Spinal cord (tissue), 10 donors: ENCODE measurements around the gene AKNAD1. TPM values are rescaled to one million over a fixed set of nuclear protein-coding genes. Genes with fewer than 3 reads are reported as not detected.

ENCODE experiments used
- DNase-seq, 6 donors: peaks; one replicate each; pipeline versions ENCODE4 v3.0.0 to v3.0.0-alpha.2; 2013 to 2015; ENCODE audit warnings: low spot score in 6 of 6, low read depth in 4 of 6
- H3K27ac ChIP-seq: one replicate; pipeline ENCODE4 v1.5.1; 2013; ENCODE audit warnings: low read depth, low read length, control low read depth
- H3K27me3 ChIP-seq: one replicate; pipeline ENCODE4 v1.6.1; 2013; ENCODE audit warnings: low read length; ENCODE audit not compliant: control insufficient read depth, insufficient read depth
- H3K36me3 ChIP-seq: one replicate; pipeline ENCODE4 v1.6.1; 2013; ENCODE audit warnings: low read length; ENCODE audit not compliant: control insufficient read depth, insufficient read depth
- H3K4me1 ChIP-seq: one replicate; pipeline ENCODE4 v1.6.1; 2013; ENCODE audit warnings: low read length; ENCODE audit not compliant: control insufficient read depth, insufficient read depth
- H3K4me3 ChIP-seq: one replicate; pipeline ENCODE4 v1.5.1; 2013; ENCODE audit warnings: low read depth, low read length, control low read depth
- H3K9me3 ChIP-seq: one replicate; pipeline ENCODE4 v1.6.1; 2013; ENCODE audit warnings: low read length; ENCODE audit not compliant: control insufficient read depth, insufficient read depth
- WGBS: methylation state at CpG from one replicate; pipeline ENCODE4 v1.1.5; 2013; ENCODE audit warnings: missing lambda C conversion rate; ENCODE audit not compliant: insufficient coverage; 5-methylcytosine and 5-hydroxymethylcytosine counted together
- polyA plus RNA-seq, 2 donors: library from polyadenylated mRNA; unstranded; fragments of 120-200 nt; gene quantifications; one replicate each; pipeline ENCODE4 v1.2.1, GENCODE V29; 2013; ENCODE audit not compliant: insufficient read length in 2 of 2
- total RNA-seq, 2 donors: library from RNA; depleted of rRNA in 1 of 2; stranded (reverse); fragments of 120-200 nt in 1 of 2; fragments of >200 nt in 1 of 2; gene quantifications; one replicate each; pipeline versions ENCODE4 v1.2.3 to v1.2.4, GENCODE V29; 2013 to 2014
- donor health status: healthy.

Gene AKNAD1
- total and polyA plus RNA-seq, 4 donors, result 0.54 to 2.8 (median 0.81) TPM

- Histone ChIP-seq H3K36me3 (peaks cover 3% of the 10 kb centered on the region), H3K4me1 (peaks cover 12% of the 10 kb centered on the region), H3K9me3 (no peaks in the 10 kb centered on the region), H3K27me3 (no peaks in the 10 kb centered on the region), H3K4me3 (no peak overlapping the region), H3K27ac (no peak overlapping the region)
- WGBS, result 72% methylated on average over 2 of the region's 2 CpGs
- DNase-seq, result no peak
Observed at GRCh38 chr1:108831225-108831624, 25.7 kb downstream of the AKNAD1 start.

- 70% methylated on average over 13 of the region's 20 CpGs for WGBS
- no peaks in the 10 kb centered on the region for H3K9me3 ChIP-seq
- no peak overlapping the region for H3K4me3 ChIP-seq
- H3K4me1 ChIP-seq, result peaks cover 12% of the 10 kb centered on the region
- H3K27me3 ChIP-seq, result no peaks in the 10 kb centered on the region
- no peak overlapping the region for H3K27ac ChIP-seq
- DNase-seq, result no peak
- peaks cover 3% of the 10 kb centered on the region for H3K36me3 ChIP-seq
Observed at GRCh38 chr1:108830119-108831008, 26.5 kb downstream of the AKNAD1 start.

- Histone ChIP-seq H3K4me3 (no peak overlapping the region), H3K27me3 (no peaks in the 10 kb centered on the region), H3K4me1 (peaks cover 12% of the 10 kb centered on the region), H3K36me3 (peaks cover under 1% of the 10 kb centered on the region), H3K27ac (no peak overlapping the region), H3K9me3 (no peaks in the 10 kb centered on the region)
- DNase-seq, result no peak
- 50% methylated on average over 3 of the region's 6 CpGs for WGBS
Observed at GRCh38 chr1:108829498-108829916, 27.4 kb downstream of the AKNAD1 start.

- peak overlapping the region; percentile 75 for H3K27ac ChIP-seq
- peaks cover 12% of the 10 kb centered on the region for H3K4me1 ChIP-seq
- peak in 5 of 6 donors; percentile 60 to 94 (median 64) for DNase-seq
- H3K9me3 ChIP-seq, result no peaks in the 10 kb centered on the region
- 26% methylated on average over 4 of the region's 12 CpGs for WGBS
- H3K36me3 ChIP-seq, result no peaks in the 10 kb centered on the region
- H3K27me3 ChIP-seq, result no peaks in the 10 kb centered on the region
- no peak overlapping the region for H3K4me3 ChIP-seq
Observed at GRCh38 chr1:108828074-108828961, 28.6 kb downstream of the AKNAD1 start.

GRCh38 chr1:108826081-108826635 lies 30.7 kb downstream of the AKNAD1 start:
- no peak overlapping the region for H3K4me3 ChIP-seq
- H3K36me3 ChIP-seq, result no peaks in the 10 kb centered on the region
- no peak for DNase-seq
- WGBS, result no CpG with 5 or more reads among the region's 3 CpGs
- no peaks in the 10 kb centered on the region for H3K9me3 ChIP-seq
- H3K27me3 ChIP-seq, result no peaks in the 10 kb centered on the region
- H3K27ac ChIP-seq, result no peak overlapping the region
- H3K4me1 ChIP-seq, result peaks cover 12% of the 10 kb centered on the region

GRCh38 chr1:108824051-108824450 lies 32.8 kb downstream of the AKNAD1 start:
- peaks cover 6% of the 10 kb centered on the region for H3K4me1 ChIP-seq
- no peak overlapping the region for H3K27ac ChIP-seq
- H3K36me3 ChIP-seq, result no peaks in the 10 kb centered on the region
- DNase-seq, result no peak
- H3K9me3 ChIP-seq, result no peaks in the 10 kb centered on the region
- H3K27me3 ChIP-seq, result no peaks in the 10 kb centered on the region
- H3K4me3 ChIP-seq, result no peak overlapping the region
- 93% methylated on average over 3 of the region's 3 CpGs for WGBS

GRCh38 chr1:108823632-108824031 lies 33.3 kb downstream of the AKNAD1 start:
- Histone ChIP-seq H3K9me3 (no peaks in the 10 kb centered on the region), H3K4me1 (peaks cover 6% of the 10 kb centered on the region), H3K27me3 (no peaks in the 10 kb centered on the region), H3K27ac (no peak overlapping the region), H3K4me3 (no peak overlapping the region), H3K36me3 (no peaks in the 10 kb centered on the region)
- DNase-seq, result peak in 1 of 6 donors; percentile 53
- 39% methylated on average over 2 of the region's 3 CpGs for WGBS

GRCh38 chr1:108819878-108820277 lies 37.0 kb downstream of the AKNAD1 start:
- no peaks in the 10 kb centered on the region for H3K9me3 ChIP-seq
- no peak overlapping the region for H3K27ac ChIP-seq
- peaks cover 14% of the 10 kb centered on the region for H3K4me1 ChIP-seq
- DNase-seq, result no peak
- H3K4me3 ChIP-seq, result no peak overlapping the region
- WGBS, result 61% methylated on average over 5 of the region's 5 CpGs
- no peaks in the 10 kb centered on the region for H3K36me3 ChIP-seq
- no peaks in the 10 kb centered on the region for H3K27me3 ChIP-seq

- no peaks in the 10 kb centered on the region for H3K36me3 ChIP-seq
- peaks cover 18% of the 10 kb centered on the region for H3K4me1 ChIP-seq
- H3K27me3 ChIP-seq, result no peaks in the 10 kb centered on the region
- no peaks in the 10 kb centered on the region for H3K9me3 ChIP-seq
- no peak overlapping the region for H3K4me3 ChIP-seq
- peak overlapping the region; percentile 54 for H3K27ac ChIP-seq
- DNase-seq, result no peak
Observed at GRCh38 chr1:108817811-108818210, 39.1 kb downstream of the AKNAD1 start.
